ENCODE measurements around the gene RHOBTB3. TPM values are rescaled to one million over a fixed set of nuclear protein-coding genes. Genes with fewer than 3 reads are reported as not detected.
"Not testable (repeated sequence)": the region's sequence is repeated elsewhere in the genome, so short reads cannot be mapped to it uniquely, and the experiment has no call there.

The RHOBTB3 gene
- total RNA-seq, 1 donor from 2014 or later = 75.2 TPM

DNA sequence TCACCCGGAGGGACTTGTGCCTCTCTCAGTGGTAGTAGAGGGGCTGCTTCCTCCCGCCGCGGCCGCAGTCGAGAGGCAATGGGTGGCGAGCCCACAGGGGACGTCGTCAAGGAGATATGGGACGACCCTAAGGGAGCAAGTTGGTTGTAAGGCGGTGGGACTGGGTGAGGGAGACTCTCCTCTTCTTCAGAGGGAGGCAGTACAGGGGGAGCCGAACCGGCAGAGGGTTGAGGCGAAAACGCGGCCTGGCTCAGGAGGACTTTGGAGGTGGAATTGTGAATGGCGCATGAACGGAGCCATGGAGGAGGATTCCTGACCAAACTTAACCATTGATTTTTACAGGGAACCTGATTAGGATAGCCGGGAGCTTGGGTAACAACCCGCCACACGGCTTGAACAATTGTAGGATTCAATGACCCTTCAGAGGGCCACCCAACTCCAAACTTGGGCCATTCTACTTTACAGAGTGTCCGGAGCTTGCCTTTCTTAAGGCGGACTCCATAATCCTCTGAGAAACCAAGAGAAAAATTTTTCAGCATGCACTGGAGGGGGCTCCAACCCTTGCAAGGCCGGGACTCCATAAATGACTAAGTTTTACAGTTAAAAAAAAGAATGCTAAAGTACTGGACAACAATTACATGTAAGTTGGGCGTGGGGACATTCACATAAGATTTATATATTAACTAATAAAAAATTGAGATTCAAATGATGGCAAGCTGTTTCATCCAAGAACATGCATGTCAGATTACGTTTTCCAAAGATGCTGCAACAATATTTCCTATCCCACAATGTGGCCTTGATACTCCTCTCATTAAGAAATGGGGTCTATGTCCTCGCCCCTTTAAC lies 19.4 kb upstream of the RHOBTB3 start:
- Mint-ChIP-seq H3K36me3 (ENCODE audit: low read depth) (peaks cover 6% of the 10 kb centered on the region), H3K27ac (ENCODE audit: unreplicated experiment) (peak overlapping the region; percentile 32), H3K4me3 (ENCODE audit: unreplicated experiment) (no peak overlapping the region), H3K27me3 (ENCODE audit: low read depth) (no peaks in the 10 kb centered on the region), H3K9me3 (ENCODE audit: low read depth) (no peaks in the 10 kb centered on the region), H3K4me1 (ENCODE audit: low read depth) (peaks cover 24% of the 10 kb centered on the region)
- no peak for DNase-seq (ENCODE audit: low spot score)
- TF ChIP-seq, protein P1, sequence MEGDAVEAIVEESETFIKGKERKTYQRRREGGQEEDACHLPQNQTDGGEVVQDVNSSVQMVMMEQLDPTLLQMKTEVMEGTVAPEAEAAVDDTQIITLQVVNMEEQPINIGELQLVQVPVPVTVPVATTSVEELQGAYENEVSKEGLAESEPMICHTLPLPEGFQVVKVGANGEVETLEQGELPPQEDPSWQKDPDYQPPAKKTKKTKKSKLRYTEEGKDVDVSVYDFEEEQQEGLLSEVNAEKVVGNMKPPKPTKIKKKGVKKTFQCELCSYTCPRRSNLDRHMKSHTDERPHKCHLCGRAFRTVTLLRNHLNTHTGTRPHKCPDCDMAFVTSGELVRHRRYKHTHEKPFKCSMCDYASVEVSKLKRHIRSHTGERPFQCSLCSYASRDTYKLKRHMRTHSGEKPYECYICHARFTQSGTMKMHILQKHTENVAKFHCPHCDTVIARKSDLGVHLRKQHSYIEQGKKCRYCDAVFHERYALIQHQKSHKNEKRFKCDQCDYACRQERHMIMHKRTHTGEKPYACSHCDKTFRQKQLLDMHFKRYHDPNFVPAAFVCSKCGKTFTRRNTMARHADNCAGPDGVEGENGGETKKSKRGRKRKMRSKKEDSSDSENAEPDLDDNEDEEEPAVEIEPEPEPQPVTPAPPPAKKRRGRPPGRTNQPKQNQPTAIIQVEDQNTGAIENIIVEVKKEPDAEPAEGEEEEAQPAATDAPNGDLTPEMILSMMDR (IDR thresholded peaks at IDR 0.05) = no peak

DNA sequence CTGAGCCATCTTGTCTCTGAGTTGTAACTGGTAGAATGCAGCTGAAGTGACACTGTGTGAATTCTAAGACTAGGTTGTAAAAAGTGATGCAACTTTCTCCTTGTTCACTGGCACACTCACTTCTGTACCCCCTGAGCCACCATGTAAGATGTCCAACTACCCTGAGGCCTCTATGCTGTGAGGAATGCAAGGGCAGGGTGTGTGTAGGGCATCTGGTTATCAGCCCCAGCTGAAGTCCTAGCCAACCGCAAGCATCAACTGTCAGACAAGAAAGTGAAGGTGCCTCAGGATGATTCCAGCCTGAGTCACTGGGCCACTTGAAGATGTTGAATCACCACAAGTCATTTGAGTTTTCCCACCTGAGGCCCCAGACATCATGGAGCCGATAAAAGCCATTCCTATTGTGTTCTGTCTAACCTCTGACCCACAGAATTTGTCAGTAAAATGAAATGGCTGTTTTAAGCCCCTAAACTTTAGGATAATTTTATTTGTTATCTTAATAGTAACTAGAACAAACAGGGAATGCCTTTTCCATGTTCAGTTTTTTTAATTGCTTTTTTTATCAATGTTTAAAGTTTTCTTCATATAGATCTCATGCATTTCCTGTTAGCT lies 18.7 kb upstream of the RHOBTB3 start:
- H3K36me3 Mint-ChIP-seq (ENCODE audit: low read depth) = peaks cover 6% of the 10 kb centered on the region

DNA sequence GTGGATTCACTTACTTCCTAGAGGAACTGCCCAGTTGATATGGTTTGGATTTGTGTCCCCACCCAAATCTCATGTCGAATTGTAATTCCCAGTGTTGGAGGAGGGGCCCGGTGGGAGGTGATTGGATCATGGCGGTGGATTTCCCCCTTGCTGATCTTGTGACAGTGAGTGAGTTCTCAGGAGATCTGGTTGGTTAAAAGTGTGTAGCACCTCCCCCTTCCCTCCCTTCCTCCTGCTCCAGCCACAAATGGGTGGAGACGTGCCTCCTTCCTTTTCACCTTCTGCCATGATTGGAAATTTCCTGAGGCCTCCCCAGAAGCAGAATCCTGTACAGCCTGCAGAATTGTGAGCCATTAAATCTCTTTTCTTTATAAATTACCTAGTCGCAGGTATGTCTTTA lies 17.9 kb upstream of the RHOBTB3 start:
- H3K9me3 Mint-ChIP-seq (ENCODE audit: low read depth); H3K27me3 Mint-ChIP-seq (ENCODE audit: low read depth); DNase-seq (ENCODE audit: low spot score); H3K4me3 Mint-ChIP-seq (ENCODE audit: unreplicated experiment); H3K27ac Mint-ChIP-seq (ENCODE audit: unreplicated experiment); H3K36me3 Mint-ChIP-seq (ENCODE audit: low read depth): not testable (repeated sequence)
- H3K4me1 Mint-ChIP-seq (ENCODE audit: low read depth) = peaks cover 24% of the 10 kb centered on the region

More for the DNA sequence above, 18.7 kb upstream of the RHOBTB3 start:
- H3K4me3 Mint-ChIP-seq (ENCODE audit: unreplicated experiment) = no peak overlapping the region
- TF ChIP-seq, protein P1 (IDR thresholded peaks at IDR 0.05) = no peak
- no peak for DNase-seq (ENCODE audit: low spot score)
- peaks cover 24% of the 10 kb centered on the region for H3K4me1 Mint-ChIP-seq (ENCODE audit: low read depth)
- H3K27me3 Mint-ChIP-seq (ENCODE audit: low read depth) = no peaks in the 10 kb centered on the region
- H3K27ac Mint-ChIP-seq (ENCODE audit: unreplicated experiment) = peak overlapping the region; percentile 71
- no peaks in the 10 kb centered on the region for H3K9me3 Mint-ChIP-seq (ENCODE audit: low read depth)

DNA sequence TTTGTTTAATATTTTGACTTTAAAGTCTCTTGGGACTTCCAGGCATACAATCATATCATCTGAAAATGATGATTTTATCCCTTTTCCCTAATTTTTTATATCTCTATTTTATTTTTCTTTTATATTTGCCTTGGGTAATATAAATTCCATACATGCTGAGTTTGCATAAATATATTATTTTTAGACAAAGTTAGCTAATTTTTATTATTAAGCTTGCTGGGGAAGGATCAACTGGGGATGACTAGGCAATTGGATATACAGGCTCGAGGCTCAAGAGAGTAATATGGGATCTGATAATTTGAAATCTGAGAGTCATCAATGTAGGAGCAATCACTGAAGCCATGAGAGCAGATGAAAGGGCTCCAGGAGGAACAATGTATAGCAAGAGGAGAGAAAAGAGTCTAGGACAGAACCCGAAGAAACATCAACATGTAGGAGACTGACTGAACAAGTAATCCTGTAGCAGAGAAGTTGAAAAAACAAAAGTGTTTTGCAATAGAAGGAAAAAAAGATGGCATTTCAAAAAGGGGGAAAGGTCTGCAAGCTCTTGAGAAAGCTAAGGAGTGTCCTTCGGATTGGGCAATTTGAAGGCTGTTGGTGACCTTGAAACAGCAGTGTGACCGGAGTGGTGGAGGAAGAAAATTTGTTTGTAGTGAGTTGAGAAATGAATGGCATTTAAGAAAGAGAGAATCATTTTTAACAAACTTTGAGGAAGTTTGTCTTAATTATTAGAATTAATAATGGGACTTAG lies 17.0 kb upstream of the RHOBTB3 start:
- Mint-ChIP-seq H3K9me3 (ENCODE audit: low read depth) (no peaks in the 10 kb centered on the region), H3K4me3 (ENCODE audit: unreplicated experiment) (no peak overlapping the region), H3K27me3 (ENCODE audit: low read depth) (no peaks in the 10 kb centered on the region), H3K4me1 (ENCODE audit: low read depth) (peaks cover 24% of the 10 kb centered on the region), H3K36me3 (ENCODE audit: low read depth) (peaks cover 4% of the 10 kb centered on the region), H3K27ac (ENCODE audit: unreplicated experiment) (no peak overlapping the region)
- TF ChIP-seq, protein P1 (IDR thresholded peaks at IDR 0.05) = no peak
- DNase-seq (ENCODE audit: low spot score) = no peak

DNA sequence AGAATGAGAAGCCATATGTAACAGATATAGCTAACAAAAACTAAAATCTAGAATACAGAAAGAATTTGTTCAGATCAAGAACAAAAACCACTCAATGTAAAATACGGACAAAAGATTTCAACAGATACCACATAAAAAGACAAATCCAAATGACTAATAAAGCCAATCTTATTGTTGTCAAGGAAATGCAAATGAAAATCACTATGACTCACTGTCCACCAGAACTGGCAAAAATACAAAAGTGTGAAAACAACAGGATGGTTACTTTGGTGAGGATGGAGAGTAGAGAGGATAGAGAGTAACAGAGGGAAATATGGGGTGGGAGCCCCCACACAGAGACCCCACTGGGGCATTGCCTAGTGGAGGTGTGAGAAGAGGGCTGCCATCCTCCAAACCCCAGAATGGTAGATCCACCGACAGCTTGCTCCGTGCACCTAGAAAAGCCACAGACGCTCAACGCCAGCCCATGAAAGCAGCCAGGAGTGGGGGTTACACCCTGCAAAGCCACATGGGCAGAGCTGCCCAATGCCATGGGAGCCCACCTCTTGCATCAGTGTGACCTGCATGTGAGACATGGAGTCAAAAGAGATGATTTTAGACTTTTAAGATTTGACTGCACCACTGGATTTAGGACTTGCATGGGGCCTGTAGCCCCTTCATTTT lies 15.2 kb upstream of the RHOBTB3 start:
- Mint-ChIP-seq H3K4me3 (ENCODE audit: unreplicated experiment) (no peak overlapping the region), H3K4me1 (ENCODE audit: low read depth) (peaks cover 24% of the 10 kb centered on the region), H3K36me3 (ENCODE audit: low read depth) (peaks cover 4% of the 10 kb centered on the region), H3K9me3 (ENCODE audit: low read depth) (no peaks in the 10 kb centered on the region), H3K27ac (ENCODE audit: unreplicated experiment) (no peak overlapping the region), H3K27me3 (ENCODE audit: low read depth) (no peaks in the 10 kb centered on the region)
- TF ChIP-seq, protein P1 (IDR thresholded peaks at IDR 0.05) = no peak
- no peak for DNase-seq (ENCODE audit: low spot score)
